ENCODE results near the gene MACROD1.

DNA sequence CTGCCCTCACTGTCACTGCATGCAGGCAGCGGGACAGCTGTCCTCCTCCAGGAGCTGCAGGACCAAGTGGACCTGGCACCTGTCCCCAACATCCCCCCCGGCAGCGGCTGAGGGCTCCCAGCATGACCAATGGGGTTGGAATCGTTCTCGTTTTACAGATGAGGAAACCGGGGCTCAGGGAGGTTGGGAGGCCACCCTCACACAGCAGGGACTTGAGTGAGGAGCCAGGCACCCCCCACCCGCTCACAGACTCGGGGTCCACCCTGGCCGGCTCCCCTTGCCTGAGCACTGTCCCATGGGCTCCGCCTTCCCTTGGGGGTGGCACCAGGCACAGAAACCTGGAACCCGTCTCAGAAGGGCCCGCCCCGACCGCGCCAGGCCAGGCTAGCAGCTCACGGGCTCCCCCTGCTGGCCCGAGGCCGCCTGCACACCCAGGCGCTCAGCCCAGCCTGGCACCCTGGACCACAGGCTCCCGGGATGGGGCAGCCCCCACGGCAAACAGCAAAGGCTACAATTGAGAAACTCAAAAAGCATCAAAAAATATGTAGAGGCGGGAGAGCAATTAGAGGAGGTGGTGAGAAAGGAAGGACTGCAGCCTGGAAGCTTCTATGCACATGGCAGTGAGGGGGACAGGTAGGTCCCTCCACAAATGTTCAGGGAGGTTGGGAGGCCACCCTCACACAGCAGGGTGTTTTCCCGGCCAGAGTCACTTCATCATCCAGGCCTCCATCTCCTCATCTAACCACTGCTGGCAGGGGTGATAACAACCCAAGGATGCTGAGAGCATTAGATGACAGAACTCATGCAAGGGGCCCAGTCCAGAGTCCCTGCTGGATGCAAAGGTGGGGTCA, 12.8 kb downstream of the MACROD1 start:
- peak; percentile 99 for TF ChIP-seq CTCF (IDR thresholded peaks at IDR 0.05)
- no peak for TF ChIP-seq SMAD3 (CRISPR knock-in tag; IDR thresholded peaks at IDR 0.05; ENCODE audit: borderline replicate concordance)
- TF ChIP-seq FOXK1 (CRISPR knock-in tag; IDR thresholded peaks at IDR 0.05), result no peak
- TF ChIP-seq AFF4 (CRISPR knock-in tag; IDR thresholded peaks at IDR 0.05; ENCODE audit: borderline replicate concordance), result no peak
- no peak for TF ChIP-seq ZNF138 (CRISPR knock-in tag; conservative IDR thresholded peaks at IDR 0.05)

Measured in WTC11 (cell line).